Activated CD8-positive, alpha-beta memory T cell treated with anti-CD3 and anti-CD28 coated beads, Interleukin-2, amount 50 U/mL, for 24 hours (primary cell): ENCODE results near the gene CBARP.

Experiments
- DNase-seq: peaks from one replicate; pipeline ENCODE4 v3.0.0-alpha.2; 2020; ENCODE audit errors: extremely low read depth

CBARP gene

GRCh38 chr19:1275976-1276627, 38.3 kb upstream of the CBARP start:
- DNase-seq, result no peak

GRCh38 chr19:1275260-1275975, 37.6 kb upstream of the CBARP start, which contains the start of gene FAM174C:
Gene FAM174C (plus strand): TSS chr19:1275530. CDS start chr19:1275550, 20 bp downstream.
- DNase-seq, result peak; percentile 91

- no peak for DNase-seq
Measured at GRCh38 chr19:1274852-1275259, 37.1 kb upstream of the CBARP start.

- no peak for DNase-seq
Measured at GRCh38 chr19:1274081-1274851, 36.5 kb upstream of the CBARP start.

- DNase-seq, result no peak
Measured at GRCh38 chr19:1273263-1274041, 35.6 kb upstream of the CBARP start.

- DNase-seq, result no peak
Measured at GRCh38 chr19:1272423-1273262, 34.8 kb upstream of the CBARP start.

GRCh38 chr19:1271528-1272422, 34.0 kb upstream of the CBARP start:
- DNase-seq, result no peak

- DNase-seq, result no peak
Measured at GRCh38 chr19:1270854-1271527, 33.2 kb upstream of the CBARP start.

- DNase-seq, result no peak
Measured at GRCh38 chr19:1270213-1270853, 32.5 kb upstream of the CBARP start.

GRCh38 chr19:1269478-1270212, 31.8 kb upstream of the CBARP start:
- no peak for DNase-seq

GRCh38 chr19:1269065-1269477, 31.3 kb upstream of the CBARP start, which contains the start of gene CIRBP:
Gene CIRBP (plus strand): TSS chr19:1269332. CDS start chr19:1270934, 1,602 bp downstream.
- peak; percentile 98 for DNase-seq

GRCh38 chr19:1268226-1269064, 30.6 kb upstream of the CBARP start:
- no peak for DNase-seq

- DNase-seq, result no peak
Measured at GRCh38 chr19:1267477-1268225, 29.8 kb upstream of the CBARP start.

GRCh38 chr19:1266916-1267476, 29.2 kb upstream of the CBARP start:
- DNase-seq, result no peak

GRCh38 chr19:1266129-1266915, 28.5 kb upstream of the CBARP start:
- no peak for DNase-seq
